ENCODE measurements around the gene CCDC154.

The CCDC154 gene

DNA sequence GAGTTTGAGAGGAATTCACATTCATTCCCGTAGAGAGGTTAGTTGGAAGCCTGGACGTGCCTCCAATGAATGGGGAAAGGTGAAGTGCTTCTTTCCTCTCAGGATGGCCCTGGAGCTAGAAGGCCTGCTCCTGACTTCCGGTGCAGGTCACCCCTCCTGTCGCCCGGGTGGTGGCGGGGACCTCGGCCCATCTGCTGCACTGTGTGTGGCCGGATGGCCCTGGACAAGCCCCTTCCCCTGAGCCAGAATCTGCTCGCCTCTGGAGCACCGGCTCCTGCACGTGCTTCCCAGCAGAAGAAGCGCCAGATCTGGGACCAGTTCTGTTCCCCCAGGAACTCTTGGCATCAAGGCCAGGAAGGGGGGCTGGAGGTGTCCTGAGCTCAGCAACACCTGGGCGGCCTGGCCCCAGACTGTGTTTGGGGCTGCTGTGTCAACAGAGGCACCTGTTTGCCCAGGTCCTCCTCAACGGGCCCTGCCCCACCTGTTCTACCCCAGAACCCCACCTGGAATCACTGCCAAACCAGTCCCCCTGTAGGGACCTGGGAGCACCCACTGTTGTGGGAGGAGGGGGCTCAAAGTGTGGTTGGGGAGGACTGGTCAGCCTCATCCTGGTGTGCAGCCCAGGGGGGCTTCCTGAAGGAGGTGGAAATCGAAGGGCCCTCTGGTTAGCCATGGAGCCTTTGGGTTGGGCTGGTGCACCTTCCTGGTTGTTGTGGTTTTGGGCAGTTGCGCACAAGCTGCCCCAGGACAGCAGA lies 18.6 kb downstream of the CCDC154 start:
- no peak for DNase-seq (ENCODE audit: low spot score)

DNA sequence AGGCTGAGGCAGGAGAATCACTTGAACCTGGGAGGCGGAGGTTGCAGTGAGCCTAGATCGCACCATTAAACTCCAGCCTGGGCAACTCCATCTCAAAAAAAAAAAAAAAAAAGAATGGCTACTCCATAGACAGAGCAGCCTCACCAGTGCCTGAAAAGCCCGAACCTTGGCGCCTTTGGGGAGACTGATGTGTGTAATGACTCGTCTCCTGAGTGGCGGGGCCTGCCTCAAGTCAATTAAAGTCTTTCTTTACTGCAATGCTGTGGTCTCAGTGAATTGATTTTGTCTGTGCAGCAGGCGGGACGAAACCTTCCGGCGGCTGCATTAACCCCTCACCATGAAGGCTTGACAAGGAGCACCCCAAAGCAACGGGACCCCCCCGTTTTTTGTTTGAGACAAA lies 20.3 kb downstream of the CCDC154 start:
- no peak for DNase-seq (ENCODE audit: low spot score)

DNA sequence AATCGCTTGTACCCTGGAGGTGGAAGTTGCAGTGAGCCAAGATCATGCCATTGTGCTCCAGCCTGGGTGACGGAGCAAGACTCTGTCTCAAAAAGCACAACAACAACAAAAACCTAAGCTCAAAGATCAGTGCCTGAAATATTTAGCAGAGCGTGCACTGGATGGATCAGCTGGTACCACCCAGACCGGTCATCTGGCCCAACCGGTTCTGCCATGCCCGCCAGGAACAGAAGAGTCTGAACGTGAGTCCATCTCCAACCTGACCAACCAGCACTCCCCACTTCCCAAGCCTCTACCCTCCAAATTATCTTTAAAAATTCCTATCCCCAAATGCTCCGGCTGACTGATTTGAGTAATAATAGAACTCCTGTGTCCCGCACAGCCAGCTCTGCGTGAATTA lies 22.3 kb downstream of the CCDC154 start:
- DNase-seq (ENCODE audit: low spot score): no peak

DNA sequence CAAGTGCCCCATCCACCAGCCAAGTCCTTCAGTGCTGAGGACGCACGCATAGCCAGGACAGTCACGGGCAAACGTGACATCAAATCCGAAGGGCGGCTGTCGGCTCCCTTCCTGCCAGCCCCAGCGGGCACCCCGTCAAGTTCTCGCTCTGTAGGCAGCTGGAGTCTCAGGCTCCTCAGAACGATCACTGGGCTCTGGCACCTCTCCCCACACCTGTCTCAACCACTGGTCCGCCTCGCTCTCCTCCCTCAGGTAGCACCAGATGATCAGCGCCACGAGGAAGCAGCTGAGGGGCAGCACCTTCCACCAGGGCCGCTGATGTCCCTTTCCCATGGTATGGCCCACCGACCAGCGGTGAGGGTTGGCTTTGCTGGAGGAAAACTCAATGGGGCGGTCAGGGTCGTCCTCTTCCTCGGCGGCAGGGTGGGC lies 24.2 kb downstream of the CCDC154 start:
- DNase-seq (ENCODE audit: low spot score): no peak

DNA sequence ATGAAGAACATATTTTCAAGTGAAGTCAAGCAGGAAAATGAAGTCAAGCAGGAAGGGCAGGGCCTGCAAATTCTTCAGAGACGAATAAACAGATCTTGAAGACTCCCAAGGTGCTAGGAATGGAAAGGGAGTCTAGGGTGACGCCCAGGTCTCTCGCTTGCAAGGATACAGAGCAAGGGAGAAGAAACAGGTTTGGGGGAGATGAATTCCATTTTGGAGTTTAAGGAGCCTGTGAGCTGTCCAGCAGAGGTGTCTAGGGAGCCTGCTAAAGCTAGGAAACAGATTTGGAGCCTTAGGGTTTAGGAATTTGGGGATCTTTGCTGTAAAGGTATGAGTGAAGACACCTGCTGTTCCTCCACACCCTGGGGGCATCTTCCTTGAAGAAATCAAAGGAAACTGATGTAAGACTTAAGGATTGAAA lies 27.8 kb downstream of the CCDC154 start:
- DNase-seq (ENCODE audit: low spot score): no peak

DNA sequence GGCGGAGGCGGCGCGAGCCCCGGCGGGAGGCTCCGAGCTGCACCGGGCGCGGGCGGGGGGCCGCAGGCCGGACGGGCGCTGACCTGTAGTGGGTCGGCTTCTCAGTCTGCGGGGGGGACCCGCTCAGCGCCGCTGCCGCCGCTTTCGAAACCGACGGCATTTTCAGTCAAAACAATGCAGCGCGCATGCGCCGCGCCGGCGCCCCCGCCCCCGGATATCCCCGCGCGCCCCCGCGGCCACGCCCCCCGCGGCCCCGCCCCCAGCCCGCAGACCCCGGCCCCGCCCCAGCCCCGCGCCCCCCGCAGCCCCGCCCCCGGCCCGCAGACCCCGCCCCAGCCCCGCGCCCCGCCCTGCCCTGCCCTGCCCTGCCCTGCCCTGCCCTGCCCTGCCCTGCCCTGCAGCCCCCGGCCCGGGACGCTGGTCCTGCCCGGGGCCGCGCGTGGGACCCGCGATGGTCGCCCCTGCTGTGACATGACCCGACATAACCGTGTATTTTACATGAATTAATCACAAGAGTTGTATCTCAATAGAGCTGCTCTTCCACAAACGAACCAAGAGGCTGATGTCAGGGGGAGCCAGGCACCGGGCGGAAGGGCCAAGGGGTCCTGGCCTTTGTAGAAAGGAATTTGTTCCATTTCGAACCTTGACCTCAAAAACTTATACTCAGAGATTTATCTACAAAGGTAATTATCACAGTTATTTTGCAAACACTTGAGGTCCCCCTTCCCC lies 29.7 kb downstream of the CCDC154 start, which contains the start of gene UNKL:
Gene UNKL, minus strand, starts transcription at position 173 of the 729 bp plus-strand sequence. Its CDS starts 13 bp downstream, at position 160.
- peak; percentile 95 for DNase-seq (ENCODE audit: low spot score)

DNA sequence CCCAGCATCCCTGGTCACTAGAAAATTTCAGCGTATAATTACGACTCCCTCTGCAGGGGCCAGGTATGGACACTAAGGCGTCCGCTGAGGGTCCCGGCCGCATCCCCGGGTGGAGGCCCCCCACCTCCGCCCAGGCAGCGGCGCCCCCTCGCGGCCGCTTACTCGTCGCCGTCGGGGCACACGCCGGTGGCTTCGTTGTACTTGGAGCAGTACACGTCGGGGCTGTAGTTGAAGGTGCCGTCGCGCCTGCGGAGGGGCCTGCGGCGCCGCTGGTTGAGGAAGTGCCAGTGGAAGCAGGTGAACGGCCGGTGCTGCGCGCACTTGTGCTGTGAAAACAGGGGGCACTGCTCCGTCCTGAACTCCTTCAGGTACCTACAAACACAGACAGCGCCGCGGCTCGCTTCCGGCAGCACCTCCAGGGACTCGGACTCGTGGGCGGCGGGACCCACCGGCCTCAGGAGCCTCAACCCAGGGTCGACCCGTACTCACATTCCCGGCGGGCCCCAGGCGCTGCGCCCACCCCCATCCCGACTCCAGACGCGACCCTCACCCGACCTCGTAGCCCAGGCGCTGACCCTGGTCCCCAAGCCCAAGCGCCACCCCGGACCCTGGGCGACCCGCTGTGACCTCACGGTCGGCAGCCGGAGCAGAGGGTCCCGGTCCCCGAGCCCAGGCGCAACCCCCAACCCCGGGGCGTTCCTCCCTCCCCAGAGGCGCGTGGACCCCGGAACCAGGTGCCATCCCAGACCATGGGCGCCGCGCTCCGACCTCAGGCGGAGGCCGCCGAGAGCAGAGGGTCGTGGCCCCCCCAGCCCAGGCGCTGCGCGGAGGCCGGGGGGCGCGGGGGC lies 30.4 kb downstream of the CCDC154 start:
- DNase-seq (ENCODE audit: low spot score): peak; percentile 75

DNA sequence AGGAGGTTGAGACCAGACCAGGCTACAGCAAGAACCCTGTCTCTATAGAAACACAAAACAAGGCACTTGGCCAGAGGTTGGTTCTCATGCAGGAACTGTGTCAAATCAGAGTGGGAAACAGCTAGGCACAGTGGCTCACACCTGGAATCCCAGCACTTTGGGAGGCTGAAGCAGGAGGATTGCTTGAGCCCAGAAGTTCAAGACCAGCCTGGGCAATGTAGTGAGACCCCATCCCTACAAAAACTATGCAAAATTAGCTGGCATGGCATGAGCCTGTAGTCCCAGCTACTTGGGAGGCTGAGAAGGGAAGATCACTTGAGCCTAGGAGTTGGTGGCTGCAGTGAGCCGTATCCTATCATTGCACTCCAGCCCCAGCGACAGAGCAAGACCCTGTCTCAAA lies 31.5 kb downstream of the CCDC154 start:
- no peak for DNase-seq (ENCODE audit: low spot score)

DNA sequence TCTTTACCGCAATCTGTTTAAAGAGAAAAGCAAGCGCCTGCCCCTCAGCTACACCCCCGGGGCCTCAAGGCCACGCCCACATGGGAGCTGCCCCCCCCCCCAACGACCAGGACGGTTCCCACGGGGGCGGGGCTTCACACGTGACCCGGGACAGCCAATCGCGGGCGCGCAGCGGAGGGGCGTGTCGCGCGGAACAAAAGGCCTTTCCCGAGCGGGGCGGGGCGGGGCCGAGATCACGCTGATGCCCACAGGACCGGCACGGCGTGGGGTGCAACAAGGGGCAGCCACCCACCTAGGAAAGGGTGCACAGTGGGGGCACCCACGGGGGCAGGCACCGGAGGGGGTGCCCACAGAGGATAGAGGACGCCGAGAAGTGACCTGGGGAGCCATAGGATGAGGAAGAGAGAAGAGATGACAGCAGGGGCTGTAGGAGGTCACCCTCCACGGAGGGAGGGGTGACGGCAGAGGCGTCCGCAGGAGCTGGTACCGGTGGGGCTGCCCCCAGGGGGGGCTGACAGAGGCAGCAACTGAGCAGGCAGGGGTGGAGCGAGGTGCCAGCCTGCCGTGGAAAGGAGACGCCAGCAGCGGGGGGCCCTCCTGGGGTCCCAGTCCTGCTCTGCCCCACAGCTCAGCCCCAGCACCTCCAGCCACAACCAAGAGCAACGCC lies 36.1 kb downstream of the CCDC154 start:
- peak; percentile 98 for DNase-seq (ENCODE audit: low spot score)

DNA sequence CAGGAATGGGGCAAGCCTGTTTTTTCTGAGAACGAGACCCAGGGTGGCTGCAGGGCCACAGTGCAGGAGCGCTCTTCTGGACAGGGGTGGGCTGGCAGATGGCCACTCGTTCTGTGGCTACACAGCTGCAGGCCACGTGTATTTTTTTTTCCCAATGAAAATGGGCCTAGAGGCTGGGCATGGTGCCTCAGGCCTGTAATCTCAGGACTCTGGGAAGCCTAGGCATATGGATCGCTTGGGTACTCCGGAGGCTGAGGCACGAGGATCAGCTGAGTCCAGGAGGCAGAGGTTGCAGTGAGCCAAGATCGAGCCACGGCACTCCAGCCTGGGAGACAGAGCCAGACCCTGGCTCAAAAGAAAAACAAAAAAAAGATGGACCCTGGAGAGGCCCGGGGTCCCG lies 36.6 kb downstream of the CCDC154 start:
- no peak for DNase-seq (ENCODE audit: low spot score)

DNA sequence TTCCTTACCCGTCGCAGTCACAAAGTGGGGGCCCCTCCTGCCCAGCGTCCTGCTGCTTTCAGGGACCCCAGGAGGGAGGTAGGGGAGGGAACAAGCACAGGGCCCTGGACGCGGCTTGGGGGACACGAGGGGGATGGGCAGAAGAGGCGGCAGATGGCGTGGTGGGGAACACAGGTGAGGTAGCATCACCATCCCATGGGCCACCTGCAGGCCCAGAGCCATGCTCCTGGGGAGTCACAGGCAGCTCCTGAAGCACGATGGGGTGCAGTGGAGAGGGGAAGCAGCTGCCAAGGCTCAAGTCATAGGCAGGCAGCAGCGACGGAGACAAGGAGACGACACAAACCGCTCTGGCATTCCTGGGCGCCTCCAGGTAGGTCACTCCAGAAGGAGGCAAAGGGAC lies 40.6 kb downstream of the CCDC154 start:
- no peak for DNase-seq (ENCODE audit: low spot score)

DNA sequence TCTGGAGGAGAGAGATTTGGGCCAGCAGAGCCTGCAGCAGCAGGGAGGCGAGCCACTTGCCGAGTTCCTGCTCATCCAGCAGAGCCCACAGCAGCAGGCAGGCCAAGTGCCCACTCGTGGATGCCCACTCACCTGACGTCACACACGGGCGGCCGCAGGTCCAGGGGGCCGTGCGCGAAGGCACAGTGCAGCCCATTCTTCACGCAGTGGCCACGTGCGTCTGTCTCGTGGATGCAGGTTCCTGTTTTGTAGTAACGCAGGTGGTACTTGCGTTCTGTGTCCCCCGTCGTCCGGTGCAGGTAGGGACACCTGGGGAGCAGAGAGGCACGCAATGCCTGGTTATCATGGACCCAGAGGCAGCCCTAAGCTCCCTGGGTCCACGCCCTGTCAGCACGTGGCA lies 41.3 kb downstream of the CCDC154 start:
- no peak for DNase-seq (ENCODE audit: low spot score)

DNA sequence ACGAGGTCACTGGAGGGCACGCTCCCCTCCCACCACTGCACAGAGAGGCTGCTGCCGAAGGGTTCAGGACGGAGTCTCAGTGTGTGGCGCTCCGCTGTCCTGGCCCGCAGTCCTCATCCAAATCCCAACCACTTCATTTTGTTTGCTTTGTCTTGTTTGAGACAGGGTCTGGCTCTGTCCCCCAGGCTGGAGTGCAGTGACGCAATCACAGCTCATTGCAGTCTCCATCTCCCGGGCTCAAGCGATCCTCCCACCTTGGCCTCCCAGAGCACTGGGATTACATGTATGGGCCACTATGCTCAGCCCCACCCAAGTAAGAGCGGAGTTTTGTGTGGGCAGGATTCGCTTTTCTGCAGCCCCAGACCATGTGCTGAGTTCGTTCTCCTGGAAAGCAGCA lies 42.6 kb downstream of the CCDC154 start:
- DNase-seq (ENCODE audit: low spot score): no peak

DNA sequence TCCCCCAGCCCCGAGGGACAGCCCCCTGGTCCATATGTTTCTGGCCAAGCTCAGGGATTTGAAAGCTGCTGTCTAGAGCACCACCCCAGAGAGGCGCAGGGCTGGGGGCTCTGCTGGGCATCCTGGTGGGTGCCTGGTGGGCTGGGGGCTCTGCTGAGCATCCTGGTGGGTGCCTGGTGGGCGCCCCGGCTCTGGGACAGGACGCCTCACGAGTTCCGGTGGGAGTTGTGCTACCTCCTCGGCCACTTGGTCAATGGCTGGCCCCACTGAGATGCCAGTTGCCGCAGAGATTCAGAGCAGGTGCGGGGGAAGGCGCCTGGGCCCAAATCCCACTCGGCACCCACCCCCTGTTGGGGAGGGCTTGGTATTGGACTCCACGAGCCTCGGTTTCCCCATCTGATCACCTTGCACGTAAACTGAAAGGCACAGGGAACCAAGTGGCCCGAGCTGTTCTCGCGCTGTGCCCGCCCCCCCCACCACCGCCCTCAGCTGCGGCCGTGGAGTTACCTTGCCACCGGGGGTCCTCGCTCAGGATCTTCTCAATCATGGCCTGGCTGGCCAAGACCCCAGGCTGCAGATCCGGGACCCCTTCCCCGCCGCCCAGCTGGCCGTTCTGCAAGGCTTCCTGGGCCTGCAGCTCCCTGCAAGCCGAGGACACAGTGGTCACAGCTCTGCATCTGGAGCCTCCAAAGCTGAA lies 43.1 kb downstream of the CCDC154 start:
- DNase-seq (ENCODE audit: low spot score): no peak

DNA sequence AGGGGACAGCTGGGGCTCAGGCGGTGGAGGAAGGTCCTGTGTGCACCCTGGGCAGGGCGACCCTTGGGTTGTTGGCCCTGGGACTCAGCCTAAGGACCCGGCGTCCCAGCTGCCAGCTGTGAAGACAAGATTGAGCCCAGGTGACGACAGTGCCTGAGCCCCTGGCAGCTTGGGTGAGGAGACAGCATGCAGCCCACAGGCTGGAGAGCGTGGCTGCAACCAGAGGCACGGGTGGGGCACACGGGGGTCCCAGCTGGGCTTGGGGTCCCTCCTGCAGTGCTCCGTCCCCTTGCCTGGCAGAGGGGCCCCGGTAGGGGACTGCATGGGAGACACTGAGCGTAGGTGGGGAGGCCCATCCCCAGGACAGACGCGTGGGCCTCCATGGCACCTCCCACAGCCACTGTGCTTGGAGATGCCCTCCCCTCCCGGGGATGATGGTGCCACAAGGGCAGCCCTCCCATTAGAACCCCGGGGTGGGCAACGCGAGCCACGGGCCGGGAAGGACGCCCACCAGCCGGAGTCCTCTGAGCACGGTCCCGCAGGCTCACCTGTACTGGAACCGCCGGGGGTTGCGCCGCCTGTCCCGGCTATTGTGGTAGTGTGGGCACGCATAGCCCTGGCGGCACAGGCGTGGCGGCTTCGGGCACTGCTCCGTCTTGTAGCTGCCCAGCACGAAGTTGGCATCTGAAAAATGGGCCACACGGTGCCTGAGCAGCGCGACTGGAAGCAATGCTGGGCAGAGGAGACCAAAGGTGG lies 45.4 kb downstream of the CCDC154 start:
- DNase-seq (ENCODE audit: low spot score): no peak

DNA sequence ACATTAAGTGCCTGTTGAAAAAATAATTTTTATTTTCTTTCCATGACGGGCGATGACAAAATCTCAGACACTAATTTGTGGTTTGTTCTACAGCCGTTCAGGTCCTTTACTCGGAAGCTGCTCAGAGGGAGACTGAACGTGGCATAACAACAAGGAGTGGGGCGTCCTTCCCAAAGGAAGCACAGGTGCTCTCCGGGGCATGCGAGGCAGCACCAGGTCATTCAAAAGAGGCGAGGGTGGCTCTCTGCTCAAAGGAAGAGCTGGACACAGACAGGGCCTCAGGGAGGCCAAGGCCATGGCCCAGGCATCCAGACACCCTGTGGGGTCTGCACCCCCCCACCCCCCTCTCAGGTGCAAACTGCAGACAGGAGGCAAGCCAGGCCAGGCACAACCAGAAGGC lies 46.0 kb downstream of the CCDC154 start:
- DNase-seq (ENCODE audit: low spot score): no peak

DNA sequence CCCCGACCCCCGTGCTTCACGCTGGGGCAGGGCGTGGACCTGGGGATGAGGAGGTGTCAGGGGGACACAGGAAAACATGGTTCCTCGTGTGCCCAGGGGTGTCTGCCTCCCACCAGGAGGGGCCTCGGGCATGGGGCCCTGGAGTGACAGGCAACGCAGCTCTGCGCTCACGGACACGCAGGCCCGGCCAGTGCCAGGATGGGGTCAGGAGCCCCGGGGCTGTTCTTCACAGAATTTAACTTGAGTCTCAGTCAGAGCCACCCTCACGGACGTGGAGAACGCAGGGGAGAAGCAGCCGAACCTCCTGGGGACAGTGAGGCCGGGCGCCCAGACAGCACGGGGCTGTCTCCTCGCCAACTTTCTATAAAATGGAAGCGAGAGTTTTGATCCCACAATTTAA lies 46.6 kb downstream of the CCDC154 start:
- no peak for DNase-seq (ENCODE audit: low spot score)

DNA sequence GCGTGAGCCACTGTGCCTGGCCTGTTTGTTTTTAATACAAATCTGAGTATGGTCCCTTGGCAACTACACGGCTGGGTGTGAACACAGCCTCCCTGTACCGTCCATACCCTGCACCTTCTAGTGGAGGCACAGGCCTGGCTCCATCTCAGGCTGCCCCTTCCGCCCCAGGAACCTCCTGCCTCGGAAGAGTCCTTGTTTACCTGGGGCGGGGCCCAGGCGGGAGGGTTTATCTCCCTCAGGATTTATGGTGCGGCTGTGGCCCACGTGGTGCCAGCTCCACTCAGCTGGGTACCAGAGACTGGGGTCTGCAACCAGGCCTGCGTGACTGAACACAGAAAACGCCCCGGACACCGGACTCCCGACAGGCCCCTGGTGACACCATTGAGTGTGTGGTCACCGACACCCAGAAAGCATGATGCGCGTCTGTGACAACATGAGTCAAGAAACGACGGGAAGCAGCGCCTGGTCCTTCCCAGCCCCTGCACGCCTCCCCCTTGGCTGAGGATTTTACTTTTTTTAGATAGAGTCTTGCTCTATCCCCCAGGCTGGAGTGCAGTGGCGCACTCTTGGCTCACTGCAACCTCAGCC lies 48.8 kb downstream of the CCDC154 start:
- DNase-seq (ENCODE audit: low spot score): no peak

DNA sequence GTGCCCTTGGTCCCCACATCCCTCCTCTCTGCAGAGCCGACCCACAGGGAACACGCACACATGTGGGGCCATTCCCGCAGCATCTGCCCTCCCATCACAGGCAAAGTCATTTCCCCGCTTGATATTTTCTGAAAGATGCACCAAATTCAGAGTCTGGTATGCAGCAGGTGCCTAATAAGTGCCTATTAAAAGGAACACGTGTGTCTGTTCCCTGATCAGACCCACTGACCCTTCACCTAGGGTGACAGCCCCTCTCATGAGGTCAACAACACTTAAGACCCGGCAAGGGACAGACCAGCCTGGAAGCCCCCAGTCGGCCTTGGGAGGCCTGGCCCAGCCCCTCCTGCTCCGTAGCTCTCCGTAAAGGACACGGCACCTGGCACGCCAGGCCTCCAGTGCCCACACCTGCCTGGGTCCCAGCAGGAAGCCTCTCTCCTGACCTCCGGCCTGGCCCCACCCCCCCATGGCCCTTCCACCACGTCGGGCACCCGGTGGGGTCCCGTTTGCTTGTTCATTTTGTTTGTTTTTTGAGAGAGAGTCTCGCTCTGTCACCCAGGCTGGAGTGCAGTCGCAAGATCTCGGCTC lies 49.9 kb downstream of the CCDC154 start:
- no peak for DNase-seq (ENCODE audit: low spot score)

DNA sequence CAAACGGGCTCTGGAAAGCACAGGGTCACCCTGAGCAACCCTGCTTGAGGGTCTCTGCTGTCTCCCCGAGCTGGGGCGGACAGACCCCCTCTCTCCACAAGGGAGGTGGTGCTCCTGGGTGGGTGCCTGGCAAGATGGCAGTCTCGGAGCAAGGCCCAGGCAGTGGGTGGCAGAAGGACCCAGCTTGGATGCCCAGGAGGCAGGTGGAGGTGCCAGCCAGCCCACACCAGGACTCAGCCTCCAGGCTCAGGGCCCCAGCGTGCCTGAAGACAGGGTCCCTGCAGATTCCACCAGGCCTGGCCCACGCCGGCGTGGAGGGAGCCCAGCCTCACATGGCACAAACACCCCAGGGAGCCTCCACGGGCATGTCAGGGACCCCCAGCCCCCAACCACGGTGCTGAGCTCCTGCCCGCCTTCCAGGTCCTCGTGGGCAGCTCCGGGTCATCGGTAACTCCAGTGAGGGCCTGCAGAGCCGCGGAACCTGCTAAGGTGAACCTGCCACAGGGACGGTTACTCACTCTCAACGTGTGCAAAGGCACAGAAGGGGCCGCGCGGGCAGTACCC lies 50.7 kb downstream of the CCDC154 start:
- DNase-seq (ENCODE audit: low spot score): no peak

Measured in AG08396 (cell line).